GM19324 (cell line): ENCODE data around the gene ULBP2.
"Not testable (repeated sequence)": the region's sequence is repeated elsewhere in the genome, so short reads cannot be mapped to it uniquely, and the experiment has no call there.

Source experiments
- ATAC-seq: cut with Tn5 transposase; IDR thresholded peaks from one replicate; pipeline ENCODE4 v1.9.1; 2021; ENCODE audit warnings: mild to moderate bottlenecking, moderate library complexity; ENCODE audit not compliant: unreplicated experiment, low FRiP score

ULBP2 gene

GRCh38 chr6:149990661-149991471 lies 49.1 kb downstream of the ULBP2 start:
- no peak for ATAC-seq

GRCh38 chr6:149991472-149991795 lies 49.6 kb downstream of the ULBP2 start:
- ATAC-seq, result not testable (repeated sequence)

GRCh38 chr6:149991838-149992237 lies 50.0 kb downstream of the ULBP2 start:
- no peak for ATAC-seq

GRCh38 chr6:149995235-149995750 lies 53.5 kb downstream of the ULBP2 start:
- no peak for ATAC-seq

- ATAC-seq, result no peak
Observed at GRCh38 chr6:149995971-149996370, 54.2 kb downstream of the ULBP2 start.
